Measurements from ENCODE around the gene GOLT1A.

GOLT1A gene

GRCh38 chr1:204216236-204216635 is 2.4 kb upstream of the GOLT1A start:
- Histone ChIP-seq H3K27me3 (ENCODE audit: insufficient read depth, low read length, poor library complexity, severe bottlenecking) (no peaks in the 10 kb centered on the region), H3K9me3 (ENCODE audit: insufficient read depth, low read depth, low read length) (no peaks in the 10 kb centered on the region), H4K20me1 (ENCODE audit: insufficient read depth, low read length, poor library complexity, severe bottlenecking) (no peaks in the 10 kb centered on the region), H3K79me2 (ENCODE audit: insufficient read depth, low read length) (no peaks in the 10 kb centered on the region), H3K4me1 (ENCODE audit: insufficient read depth, low read length, poor library complexity, severe bottlenecking) (no peaks in the 10 kb centered on the region), H3K9me2 (replicated peaks; ENCODE audit: low read depth, low read length) (no peaks in the 10 kb centered on the region), H3K9ac (ENCODE audit: low read depth, low read length, poor library complexity, severe bottlenecking) (no peak overlapping the region), H2AFZ (ENCODE audit: low read length) (no peak overlapping the region), H3F3A (ENCODE audit: low read depth) (no peaks in the 10 kb centered on the region), H3K4me2 (ENCODE audit: low read depth, low read length, poor library complexity, severe bottlenecking) (no peak overlapping the region), H3K36me3 (ENCODE audit: insufficient read depth, low read length) (no peaks in the 10 kb centered on the region), H3K4me3 (ENCODE audit: low read length, poor library complexity, severe bottlenecking) (no peak overlapping the region)
- TF ChIP-seq EZH2phosphoT487 (IDR thresholded peaks at IDR 0.05; ENCODE audit: borderline replicate concordance): no peak
- TF ChIP-seq, protein P1, sequence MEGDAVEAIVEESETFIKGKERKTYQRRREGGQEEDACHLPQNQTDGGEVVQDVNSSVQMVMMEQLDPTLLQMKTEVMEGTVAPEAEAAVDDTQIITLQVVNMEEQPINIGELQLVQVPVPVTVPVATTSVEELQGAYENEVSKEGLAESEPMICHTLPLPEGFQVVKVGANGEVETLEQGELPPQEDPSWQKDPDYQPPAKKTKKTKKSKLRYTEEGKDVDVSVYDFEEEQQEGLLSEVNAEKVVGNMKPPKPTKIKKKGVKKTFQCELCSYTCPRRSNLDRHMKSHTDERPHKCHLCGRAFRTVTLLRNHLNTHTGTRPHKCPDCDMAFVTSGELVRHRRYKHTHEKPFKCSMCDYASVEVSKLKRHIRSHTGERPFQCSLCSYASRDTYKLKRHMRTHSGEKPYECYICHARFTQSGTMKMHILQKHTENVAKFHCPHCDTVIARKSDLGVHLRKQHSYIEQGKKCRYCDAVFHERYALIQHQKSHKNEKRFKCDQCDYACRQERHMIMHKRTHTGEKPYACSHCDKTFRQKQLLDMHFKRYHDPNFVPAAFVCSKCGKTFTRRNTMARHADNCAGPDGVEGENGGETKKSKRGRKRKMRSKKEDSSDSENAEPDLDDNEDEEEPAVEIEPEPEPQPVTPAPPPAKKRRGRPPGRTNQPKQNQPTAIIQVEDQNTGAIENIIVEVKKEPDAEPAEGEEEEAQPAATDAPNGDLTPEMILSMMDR (conservative IDR thresholded peaks at IDR 0.05; ENCODE audit: low read length): no peak

DNA sequence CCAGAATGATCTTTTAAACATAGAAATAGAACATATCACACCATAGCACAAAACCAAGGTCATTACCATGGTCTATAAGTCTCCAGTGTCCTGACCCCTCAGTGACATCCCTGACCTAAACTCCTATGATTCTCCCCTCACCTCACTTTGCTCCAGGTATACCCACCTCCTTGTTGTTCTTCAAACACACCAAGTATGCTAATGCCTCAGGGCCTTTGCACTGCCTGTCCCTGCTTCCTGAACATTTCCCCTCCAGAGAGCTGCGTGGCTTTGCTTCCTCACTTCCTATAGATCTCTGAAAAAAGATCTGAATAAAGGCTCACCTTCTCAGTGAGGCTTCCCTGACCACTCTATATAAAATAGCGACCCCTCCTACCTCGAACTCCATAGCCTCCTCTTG is 1.1 kb downstream of the GOLT1A start:
- no peaks in the 10 kb centered on the region for H3K9me3 ChIP-seq (ENCODE audit: insufficient read depth, low read depth, low read length)
- no peaks in the 10 kb centered on the region for H3F3A ChIP-seq (ENCODE audit: low read depth)
- no peak overlapping the region for H3K4me2 ChIP-seq (ENCODE audit: low read depth, low read length, poor library complexity, severe bottlenecking)

DNA sequence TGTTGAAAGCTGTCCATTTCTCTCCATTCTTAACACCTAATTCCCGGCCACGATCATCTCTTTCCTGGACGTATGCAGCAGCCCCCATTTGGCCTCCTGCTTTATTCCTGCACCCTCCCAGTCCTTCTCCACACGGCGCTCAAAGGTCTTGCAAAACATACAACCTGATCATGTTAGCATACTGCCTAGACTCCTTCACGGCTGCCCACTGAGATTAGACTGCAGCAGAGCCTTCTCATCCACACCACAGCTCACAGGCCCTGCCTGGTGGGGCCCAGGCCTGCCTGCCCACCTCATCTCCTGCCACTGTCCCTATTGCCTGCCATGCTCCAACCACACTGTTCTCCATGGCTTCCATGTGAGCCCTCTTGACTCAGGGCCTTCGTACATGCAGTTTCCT is 2.7 kb downstream of the GOLT1A start:
- Histone ChIP-seq H2AFZ (ENCODE audit: low read length) (no peak overlapping the region), H3K4me2 (ENCODE audit: low read depth, low read length, poor library complexity, severe bottlenecking) (no peak overlapping the region), H3K9ac (ENCODE audit: low read depth, low read length, poor library complexity, severe bottlenecking) (no peak overlapping the region), H3K9me2 (replicated peaks; ENCODE audit: low read depth, low read length) (no peaks in the 10 kb centered on the region), H3F3A (ENCODE audit: low read depth) (no peaks in the 10 kb centered on the region), H3K4me3 (ENCODE audit: low read length, poor library complexity, severe bottlenecking) (no peak overlapping the region), H3K79me2 (ENCODE audit: insufficient read depth, low read length) (no peaks in the 10 kb centered on the region), H3K4me1 (ENCODE audit: insufficient read depth, low read length, poor library complexity, severe bottlenecking) (no peaks in the 10 kb centered on the region), H3K36me3 (ENCODE audit: insufficient read depth, low read length) (no peaks in the 10 kb centered on the region), H4K20me1 (ENCODE audit: insufficient read depth, low read length, poor library complexity, severe bottlenecking) (no peaks in the 10 kb centered on the region), H3K27me3 (ENCODE audit: insufficient read depth, low read length, poor library complexity, severe bottlenecking) (no peaks in the 10 kb centered on the region), H3K9me3 (ENCODE audit: insufficient read depth, low read depth, low read length) (no peaks in the 10 kb centered on the region)
- no peak for TF ChIP-seq EZH2phosphoT487 (IDR thresholded peaks at IDR 0.05; ENCODE audit: borderline replicate concordance)
- TF ChIP-seq, protein P1 (conservative IDR thresholded peaks at IDR 0.05; ENCODE audit: low read length): no peak

More for the DNA sequence above, 1.1 kb downstream of the GOLT1A start:
- no peaks in the 10 kb centered on the region for H3K9me2 ChIP-seq (replicated peaks; ENCODE audit: low read depth, low read length)
- no peak overlapping the region for H3K4me3 ChIP-seq (ENCODE audit: low read length, poor library complexity, severe bottlenecking)
- H3K9ac ChIP-seq (ENCODE audit: low read depth, low read length, poor library complexity, severe bottlenecking): no peak overlapping the region
- no peaks in the 10 kb centered on the region for H3K27me3 ChIP-seq (ENCODE audit: insufficient read depth, low read length, poor library complexity, severe bottlenecking)
- no peaks in the 10 kb centered on the region for H3K36me3 ChIP-seq (ENCODE audit: insufficient read depth, low read length)
- H3K4me1 ChIP-seq (ENCODE audit: insufficient read depth, low read length, poor library complexity, severe bottlenecking): no peaks in the 10 kb centered on the region
- TF ChIP-seq EZH2phosphoT487 (IDR thresholded peaks at IDR 0.05; ENCODE audit: borderline replicate concordance): no peak
- TF ChIP-seq, protein P1 (conservative IDR thresholded peaks at IDR 0.05; ENCODE audit: low read length): no peak
- no peaks in the 10 kb centered on the region for H3K79me2 ChIP-seq (ENCODE audit: insufficient read depth, low read length)
- no peaks in the 10 kb centered on the region for H4K20me1 ChIP-seq (ENCODE audit: insufficient read depth, low read length, poor library complexity, severe bottlenecking)
- no peak overlapping the region for H2AFZ ChIP-seq (ENCODE audit: low read length)
